Stimulated activated naive CD8-positive, alpha-beta T cell treated with anti-CD3 and anti-CD28 coated beads, Interleukin-15, amount 100 ng/mL, for 72 hours (primary cell): ENCODE data around the gene ADGRL3.

Experiments
- ATAC-seq: fragments of 150-1000 bp; cut with Tn5 transposase; 2 replicates; pipeline ENCODE4 v1.10.0; 2021; ENCODE audit warnings: mild to moderate bottlenecking, moderate library complexity
- DNase-seq, 2 donors: peaks; one replicate each; pipeline ENCODE4 v3.0.0; 2021 to 2022
- H3K27ac Mint-ChIP-seq, 2 donors: one replicate each; pipeline ENCODE4 v1.8.0; 2022; ENCODE audit warnings: mild to moderate bottlenecking in 2 of 2, mixed read lengths in 2 of 2, moderate library complexity in 2 of 2
- H3K27me3 Mint-ChIP-seq: one replicate; pipeline ENCODE4 v1.8.0; 2022; ENCODE audit warnings: mixed read lengths
- H3K4me1 Mint-ChIP-seq: one replicate; pipeline ENCODE4 v1.8.0; 2022; ENCODE audit warnings: mild to moderate bottlenecking, mixed read lengths
- H3K4me3 Mint-ChIP-seq, 2 donors: one replicate each; pipeline ENCODE4 v1.8.0; 2022; ENCODE audit warnings: mild to moderate bottlenecking in 2 of 2, mixed read lengths in 2 of 2, moderate library complexity in 1 of 2
- H3K9me3 Mint-ChIP-seq, 2 donors: one replicate each; pipeline ENCODE4 v1.8.0; 2022; ENCODE audit warnings: mixed read lengths in 2 of 2

ADGRL3 gene

DNA sequence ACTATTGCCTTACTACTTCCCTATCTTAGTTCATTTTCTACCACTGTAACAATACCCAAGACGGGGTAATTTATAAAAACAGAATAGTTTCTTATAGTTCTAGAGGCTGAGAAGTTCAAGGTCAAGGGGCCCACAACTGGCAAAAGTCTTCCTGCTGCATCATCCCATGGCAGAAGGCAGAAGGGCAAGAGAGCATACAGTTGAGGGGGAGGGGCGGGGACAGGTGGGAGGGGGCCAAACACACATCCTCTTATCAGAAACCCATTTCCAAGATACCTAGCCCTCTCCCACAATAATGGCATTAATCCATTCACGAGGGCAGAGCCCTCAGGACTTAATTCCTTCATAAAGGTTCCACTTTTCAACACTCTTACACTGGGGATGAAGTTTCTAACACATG is 690.2 kb downstream of the ADGRL3 start:
- DNase-seq (no peak), ATAC-seq (no peak)
- peaks cover 8 to 13% of the 10 kb centered on the region in 2 donors for H3K9me3 Mint-ChIP-seq
- no peaks in the 10 kb centered on the region for H3K27me3 Mint-ChIP-seq
- no peaks in the 10 kb centered on the region for H3K4me1 Mint-ChIP-seq
- H3K27ac Mint-ChIP-seq: no peak overlapping the region
- H3K4me3 Mint-ChIP-seq: no peak overlapping the region

- ATAC-seq (no peak), DNase-seq (no peak)
- Mint-ChIP-seq H3K27me3 (no peaks in the 10 kb centered on the region), H3K9me3 (peaks cover 8 to 10% of the 10 kb centered on the region in 2 donors), H3K4me1 (no peaks in the 10 kb centered on the region), H3K27ac (no peak overlapping the region), H3K4me3 (no peak overlapping the region)
These were observed 691.8 kb downstream of the ADGRL3 start for GRCh38 chr4:61891953-61892352.

- Mint-ChIP-seq H3K27me3 (no peaks in the 10 kb centered on the region), H3K4me3 (no peak overlapping the region), H3K9me3 (peaks cover 5 to 8% of the 10 kb centered on the region in 2 donors), H3K27ac (no peak overlapping the region), H3K4me1 (no peaks in the 10 kb centered on the region)
- DNase-seq: no peak
- ATAC-seq: no peak
These were observed 696.5 kb downstream of the ADGRL3 start for GRCh38 chr4:61896634-61897033.

DNA sequence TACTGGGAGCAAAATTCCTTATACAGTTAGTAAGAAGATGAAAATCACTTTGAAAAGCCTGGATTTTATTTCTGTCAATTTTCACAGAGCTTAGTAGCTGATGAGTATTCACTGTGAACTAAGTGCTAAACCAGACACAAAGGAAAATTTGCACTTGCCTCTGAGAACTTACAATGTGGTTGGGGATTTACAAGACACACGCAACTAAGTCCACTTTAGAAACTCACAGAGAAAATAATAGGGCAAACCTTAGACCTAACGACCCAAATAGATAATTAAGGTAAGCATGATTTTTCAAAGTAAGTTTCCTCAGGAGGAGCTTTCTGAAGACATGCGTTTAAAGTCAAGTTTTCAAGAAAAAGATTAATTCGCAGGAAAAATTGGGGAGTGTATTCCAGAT is 708.9 kb downstream of the ADGRL3 start:
- Mint-ChIP-seq H3K4me1 (no peaks in the 10 kb centered on the region), H3K27ac (no peak overlapping the region), H3K27me3 (no peaks in the 10 kb centered on the region), H3K4me3 (no peak overlapping the region), H3K9me3 (no peaks in the 10 kb centered on the region)
- ATAC-seq (no peak), DNase-seq (no peak)

DNA sequence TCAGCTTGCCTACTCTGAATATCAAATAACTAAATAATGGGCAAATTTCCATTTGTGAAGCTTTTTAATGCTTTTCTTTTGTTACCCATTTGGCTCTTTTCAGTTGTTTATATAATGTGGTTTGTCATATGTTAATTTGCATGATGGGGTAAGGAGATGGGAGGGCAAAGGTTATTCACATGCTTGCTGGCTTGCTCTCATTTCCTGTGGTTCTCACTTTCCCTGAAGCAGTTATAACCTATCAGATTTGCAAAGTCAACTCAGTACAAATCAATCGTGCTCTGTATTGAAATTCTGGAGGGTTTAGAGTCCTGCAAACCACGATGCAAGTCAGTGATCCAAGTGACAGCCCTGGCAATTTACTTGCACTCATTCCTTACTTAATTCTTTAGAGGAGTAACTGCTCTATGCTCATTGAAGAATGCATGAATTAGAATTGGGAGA is 711.2 kb downstream of the ADGRL3 start:
- Mint-ChIP-seq H3K4me1 (no peaks in the 10 kb centered on the region), H3K27me3 (no peaks in the 10 kb centered on the region), H3K4me3 (no peak overlapping the region), H3K27ac (no peak overlapping the region), H3K9me3 (no peaks in the 10 kb centered on the region)
- DNase-seq (no peak), ATAC-seq (no peak)

DNA sequence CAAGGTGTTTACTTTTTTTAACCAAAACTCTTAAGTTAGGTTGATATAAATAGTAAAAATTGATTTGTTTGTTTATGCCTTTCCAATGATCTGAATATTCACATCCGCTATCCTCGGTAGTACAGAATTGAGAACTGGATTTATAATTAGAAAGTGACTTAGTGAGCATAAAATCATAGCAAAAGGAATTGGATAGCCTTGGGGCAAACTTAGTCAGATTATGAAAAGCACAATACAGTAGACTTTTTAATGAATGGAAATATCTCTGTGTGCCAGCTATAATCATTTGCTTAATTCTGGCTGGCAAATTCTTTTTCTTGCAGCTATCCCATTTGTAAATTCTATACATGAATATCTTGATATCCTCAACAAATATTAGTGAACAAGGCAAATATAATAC is 713.5 kb downstream of the ADGRL3 start:
- ATAC-seq (no peak), DNase-seq (no peak)
- H3K4me1 Mint-ChIP-seq: no peaks in the 10 kb centered on the region
- no peaks in the 10 kb centered on the region for H3K27me3 Mint-ChIP-seq
- no peak overlapping the region for H3K27ac Mint-ChIP-seq
- no peak overlapping the region for H3K4me3 Mint-ChIP-seq
- H3K9me3 Mint-ChIP-seq: peaks cover 11 to 15% of the 10 kb centered on the region in 2 donors

- no peak overlapping the region for H3K4me3 Mint-ChIP-seq
- no peak overlapping the region for H3K27ac Mint-ChIP-seq
- H3K9me3 Mint-ChIP-seq: peaks cover 11 to 15% of the 10 kb centered on the region in 2 donors
- no peak for ATAC-seq
- H3K27me3 Mint-ChIP-seq: no peaks in the 10 kb centered on the region
- H3K4me1 Mint-ChIP-seq: no peaks in the 10 kb centered on the region
- no peak for DNase-seq
These were observed 715.4 kb downstream of the ADGRL3 start for GRCh38 chr4:61915501-61915900.

DNA sequence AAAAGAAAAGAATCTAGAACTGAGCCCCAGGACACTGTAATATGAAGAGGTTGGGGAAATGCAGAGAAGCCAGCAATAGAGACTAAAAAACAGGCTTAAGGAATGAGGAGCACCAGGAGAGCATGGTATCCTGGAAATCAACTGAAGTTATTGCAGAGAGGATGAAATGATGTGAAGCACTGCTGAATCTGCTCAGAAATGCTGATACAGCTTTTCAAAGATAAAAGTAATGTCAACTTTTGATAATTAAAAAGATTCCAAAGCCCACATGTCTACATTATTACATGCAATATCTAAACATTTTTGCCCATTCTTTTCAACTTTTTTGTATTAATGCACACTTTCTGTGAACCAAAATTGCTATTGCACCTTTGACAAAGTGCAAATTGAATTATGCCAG is 718.4 kb downstream of the ADGRL3 start:
- Mint-ChIP-seq H3K9me3 (peaks cover 11 to 15% of the 10 kb centered on the region in 2 donors), H3K4me3 (no peak overlapping the region), H3K27ac (no peak overlapping the region), H3K4me1 (no peaks in the 10 kb centered on the region), H3K27me3 (no peaks in the 10 kb centered on the region)
- no peak for ATAC-seq
- DNase-seq: no peak

DNA sequence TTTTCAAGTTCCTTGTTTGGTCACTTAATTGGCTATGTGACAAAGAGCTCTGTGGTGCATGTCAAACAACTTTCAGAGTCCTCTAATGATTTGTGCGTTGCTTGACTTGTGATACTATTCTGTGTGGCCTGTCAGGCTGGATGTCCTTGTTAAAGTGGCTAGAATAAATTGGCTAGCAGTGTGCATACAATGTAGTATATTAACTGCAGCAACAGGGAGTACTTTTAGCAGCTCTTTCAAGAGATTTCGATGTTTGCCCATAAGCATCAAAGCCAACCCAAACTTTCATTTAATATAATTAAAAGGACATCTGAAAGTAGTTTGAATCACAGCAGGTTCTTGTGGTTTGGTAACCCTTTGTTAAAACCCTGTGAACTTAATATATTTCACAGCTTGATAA is 718.9 kb downstream of the ADGRL3 start:
- peaks cover 11 to 15% of the 10 kb centered on the region in 2 donors for H3K9me3 Mint-ChIP-seq
- ATAC-seq: no peak
- no peaks in the 10 kb centered on the region for H3K4me1 Mint-ChIP-seq
- no peak overlapping the region for H3K4me3 Mint-ChIP-seq
- H3K27me3 Mint-ChIP-seq: no peaks in the 10 kb centered on the region
- H3K27ac Mint-ChIP-seq: no peak overlapping the region
- DNase-seq: no peak

DNA sequence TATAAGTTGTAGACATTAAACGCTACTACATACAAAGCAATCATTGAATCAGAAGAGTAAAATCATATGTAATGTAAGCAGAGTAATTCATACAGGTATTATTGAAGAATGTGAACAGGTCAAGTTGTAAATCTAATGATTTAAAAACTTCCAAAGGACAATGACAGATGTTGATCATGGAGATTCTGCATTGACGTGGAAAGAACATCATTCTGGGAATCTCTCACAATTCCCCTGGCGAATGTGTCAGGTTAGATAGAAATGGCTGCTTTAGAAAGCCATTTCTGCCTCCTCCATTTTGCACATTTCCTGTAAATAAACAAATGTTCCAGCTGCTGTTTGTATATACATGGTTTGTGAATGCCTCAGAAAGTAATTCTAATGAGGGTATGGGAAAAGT is 719.4 kb downstream of the ADGRL3 start:
- ATAC-seq: no peak
- Mint-ChIP-seq H3K4me1 (no peaks in the 10 kb centered on the region), H3K27ac (no peak overlapping the region), H3K4me3 (no peak overlapping the region), H3K9me3 (peaks cover 11 to 15% of the 10 kb centered on the region in 2 donors), H3K27me3 (no peaks in the 10 kb centered on the region)
- no peak for DNase-seq

DNA sequence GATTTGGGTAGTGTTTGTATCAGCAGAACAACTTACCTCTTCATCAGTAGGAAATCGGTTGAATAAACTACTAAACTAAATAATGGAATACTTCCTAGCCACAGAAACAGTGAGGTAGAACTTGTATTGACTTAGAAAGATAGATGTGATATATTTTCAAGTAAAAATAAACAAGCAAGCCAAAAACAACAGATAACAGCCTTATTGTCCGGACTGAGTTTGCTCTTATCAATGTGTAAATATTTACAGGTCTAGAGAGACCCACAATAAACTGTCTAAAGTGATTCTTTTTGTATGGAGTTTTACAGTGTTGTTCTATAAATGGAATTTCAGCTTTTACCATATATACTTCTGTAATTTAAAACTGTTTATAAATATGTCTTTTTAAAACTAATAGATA is 721.8 kb downstream of the ADGRL3 start:
- Mint-ChIP-seq H3K27ac (no peak overlapping the region), H3K4me3 (no peak overlapping the region), H3K9me3 (peaks cover 11 to 25% of the 10 kb centered on the region in 2 donors), H3K27me3 (no peaks in the 10 kb centered on the region), H3K4me1 (no peaks in the 10 kb centered on the region)
- ATAC-seq (no peak), DNase-seq (no peak)

DNA sequence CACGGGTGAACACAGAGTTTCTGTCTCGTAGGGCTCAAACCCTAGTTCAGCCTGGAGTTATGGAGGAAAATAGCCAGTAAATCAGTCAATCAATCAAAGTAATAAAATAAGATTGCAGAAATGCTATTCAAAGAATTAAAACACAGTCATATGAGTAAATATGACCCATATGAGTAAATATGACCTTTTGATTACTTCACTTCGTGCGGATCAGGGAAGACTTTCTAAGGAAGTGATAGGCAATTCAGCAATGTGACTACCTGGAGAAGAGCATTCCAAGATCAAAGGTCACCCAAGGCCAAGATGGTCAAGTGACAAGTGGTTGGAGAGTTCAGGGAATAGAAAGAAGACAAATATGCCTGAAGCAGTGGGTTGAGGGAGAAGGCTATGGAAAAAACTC is 722.6 kb downstream of the ADGRL3 start:
- DNase-seq (no peak), ATAC-seq (no peak)
- no peaks in the 10 kb centered on the region for H3K27me3 Mint-ChIP-seq
- H3K4me1 Mint-ChIP-seq: no peaks in the 10 kb centered on the region
- no peak overlapping the region for H3K4me3 Mint-ChIP-seq
- H3K27ac Mint-ChIP-seq: no peak overlapping the region
- H3K9me3 Mint-ChIP-seq: peaks cover 7 to 20% of the 10 kb centered on the region in 2 donors

DNA sequence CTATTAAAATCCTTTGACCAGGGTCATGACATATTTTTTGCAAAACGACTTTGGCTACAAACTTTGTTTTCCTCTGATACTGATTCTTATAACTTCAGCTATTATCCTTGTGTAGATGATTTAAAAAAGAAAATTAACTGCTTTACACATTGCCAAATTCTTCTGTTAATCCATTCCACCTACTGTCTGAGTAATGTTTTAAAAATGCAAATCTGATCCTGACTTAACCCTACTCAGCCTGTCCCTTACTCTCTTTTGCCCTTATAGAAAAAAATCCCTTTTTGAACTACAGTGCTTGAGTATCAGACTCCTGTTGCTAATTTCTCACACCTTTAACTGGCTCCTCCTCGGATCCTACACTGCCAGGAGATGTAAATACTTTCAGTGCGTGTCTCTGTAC is 723.1 kb downstream of the ADGRL3 start:
- Mint-ChIP-seq H3K9me3 (peaks cover 3 to 16% of the 10 kb centered on the region in 2 donors), H3K27ac (no peak overlapping the region), H3K4me1 (no peaks in the 10 kb centered on the region), H3K4me3 (no peak overlapping the region), H3K27me3 (no peaks in the 10 kb centered on the region)
- no peak for DNase-seq
- ATAC-seq: no peak

- H3K9me3 Mint-ChIP-seq: peaks cover 0 to 11% of the 10 kb centered on the region in 2 donors
These were observed 724.0 kb downstream of the ADGRL3 start for GRCh38 chr4:61924131-61924530.

DNA sequence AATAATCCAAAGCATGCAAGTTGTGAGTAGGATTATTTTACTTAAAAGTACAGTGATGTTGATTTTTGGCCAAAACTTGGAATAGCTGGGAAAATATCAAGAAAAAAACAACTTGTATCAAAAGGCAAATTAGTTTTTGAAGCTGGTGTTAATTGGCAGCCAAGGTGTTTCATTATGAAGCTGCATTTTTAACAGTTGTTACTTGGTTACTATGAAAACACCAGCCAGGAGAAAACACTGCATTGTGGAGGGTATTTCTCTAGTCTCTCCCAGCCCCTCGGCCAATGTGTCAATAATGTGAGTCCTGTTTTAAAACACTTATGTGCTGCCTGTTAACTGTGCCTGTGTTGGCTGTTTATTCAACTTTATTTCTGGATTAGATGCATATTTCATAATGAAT is 733.4 kb downstream of the ADGRL3 start:
- Mint-ChIP-seq H3K4me3 (no peak overlapping the region), H3K27ac (no peak overlapping the region), H3K4me1 (no peaks in the 10 kb centered on the region), H3K9me3 (peaks cover 1 to 7% of the 10 kb centered on the region in 2 donors), H3K27me3 (no peaks in the 10 kb centered on the region)
- ATAC-seq (no peak), DNase-seq (no peak)

More at GRCh38 chr4:61924131-61924530, 724.0 kb downstream of the ADGRL3 start:
- DNase-seq (no peak), ATAC-seq (no peak)
- no peaks in the 10 kb centered on the region for H3K27me3 Mint-ChIP-seq
- no peak overlapping the region for H3K27ac Mint-ChIP-seq
- no peaks in the 10 kb centered on the region for H3K4me1 Mint-ChIP-seq
- no peak overlapping the region for H3K4me3 Mint-ChIP-seq

DNA sequence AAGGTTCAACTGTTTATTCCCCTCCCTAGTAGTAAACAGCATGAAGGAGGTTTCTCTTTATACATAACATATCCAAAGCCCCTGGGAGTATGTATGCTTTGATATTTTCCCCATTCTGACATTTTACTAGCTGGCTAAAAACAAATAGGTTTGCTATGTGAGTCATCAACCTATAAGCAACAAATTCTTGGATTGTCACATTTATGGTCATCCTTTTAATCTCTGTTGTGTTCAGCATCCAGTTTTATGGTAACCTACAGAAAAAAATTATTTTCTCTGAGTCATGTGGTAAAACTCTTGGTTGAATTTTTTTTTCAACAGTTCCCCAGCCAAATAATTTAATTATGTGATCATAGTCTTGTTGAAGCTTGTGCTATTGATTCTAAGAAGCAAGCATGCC is 734.1 kb downstream of the ADGRL3 start:
- no peak overlapping the region for H3K27ac Mint-ChIP-seq
- H3K4me3 Mint-ChIP-seq: no peak overlapping the region
- H3K27me3 Mint-ChIP-seq: no peaks in the 10 kb centered on the region
- no peaks in the 10 kb centered on the region for H3K4me1 Mint-ChIP-seq
- DNase-seq (no peak), ATAC-seq (no peak)
- peaks cover 6 to 7% of the 10 kb centered on the region in 2 donors for H3K9me3 Mint-ChIP-seq

GRCh38 chr4:61938250-61938846 is 738.2 kb downstream of the ADGRL3 start:
- peaks cover 6 to 7% of the 10 kb centered on the region in 2 donors for H3K9me3 Mint-ChIP-seq
- ATAC-seq (no peak), DNase-seq (peak in 1 of 2 donors; percentile 5)
- no peak overlapping the region for H3K27ac Mint-ChIP-seq
- H3K4me1 Mint-ChIP-seq: no peaks in the 10 kb centered on the region
- H3K27me3 Mint-ChIP-seq: no peaks in the 10 kb centered on the region
- no peak overlapping the region for H3K4me3 Mint-ChIP-seq
